SHP77 (cell line): ENCODE data around the gene PLPP4.
"Not testable (repeated sequence)": the region's sequence is repeated elsewhere in the genome, so short reads cannot be mapped to it uniquely, and the experiment has no call there.

Experiments used
- DNase-seq, 2 experiments: peaks; one replicate each; lab custom pipeline; 2025; lab: John Stamatoyannopoulos, UW

PLPP4 gene

GRCh38 chr10:120486671-120487205, 29.7 kb downstream of the PLPP4 start:
- DNase-seq, result no peak

- no peak for DNase-seq
These were observed 33.3 kb downstream of the PLPP4 start for GRCh38 chr10:120490288-120490687.

GRCh38 chr10:120492346-120492745, 35.3 kb downstream of the PLPP4 start:
- no peak for DNase-seq

GRCh38 chr10:120493411-120494312, 36.6 kb downstream of the PLPP4 start:
- DNase-seq, result no peak

GRCh38 chr10:120494313-120494710, 37.3 kb downstream of the PLPP4 start:
- no peak for DNase-seq

GRCh38 chr10:120495226-120496009, 38.4 kb downstream of the PLPP4 start:
- no peak for DNase-seq

- DNase-seq, result no peak
These were observed 42.9 kb downstream of the PLPP4 start for GRCh38 chr10:120499883-120500282.

GRCh38 chr10:120503689-120504088, 46.7 kb downstream of the PLPP4 start:
- DNase-seq, result no peak

GRCh38 chr10:120504227-120504626, 47.2 kb downstream of the PLPP4 start:
- not testable (repeated sequence) for DNase-seq

- DNase-seq, result no peak
These were observed 48.0 kb downstream of the PLPP4 start for GRCh38 chr10:120505056-120505455.

- DNase-seq, result no peak
These were observed 48.8 kb downstream of the PLPP4 start for GRCh38 chr10:120505866-120506265.

- DNase-seq, result no peak
These were observed 49.6 kb downstream of the PLPP4 start for GRCh38 chr10:120506674-120507073.

- no peak for DNase-seq
These were observed 50.1 kb downstream of the PLPP4 start for GRCh38 chr10:120507175-120507574.

- no peak for DNase-seq
These were observed 50.6 kb downstream of the PLPP4 start for GRCh38 chr10:120507651-120508050.

GRCh38 chr10:120508393-120508792, 51.4 kb downstream of the PLPP4 start:
- DNase-seq, result no peak

GRCh38 chr10:120508966-120509365, 51.9 kb downstream of the PLPP4 start:
- DNase-seq, result no peak

GRCh38 chr10:120511165-120511564, 54.1 kb downstream of the PLPP4 start:
- no peak for DNase-seq

- no peak for DNase-seq
These were observed 56.3 kb downstream of the PLPP4 start for GRCh38 chr10:120513307-120513796.

GRCh38 chr10:120514035-120514620, 57.1 kb downstream of the PLPP4 start:
- DNase-seq, result no peak

GRCh38 chr10:120514959-120515358, 57.9 kb downstream of the PLPP4 start:
- no peak for DNase-seq

GRCh38 chr10:120515741-120516140, 58.7 kb downstream of the PLPP4 start:
- no peak for DNase-seq

- DNase-seq, result no peak
These were observed 59.4 kb downstream of the PLPP4 start for GRCh38 chr10:120516426-120516825.
